Astrocyte of the spinal cord (primary cell): ENCODE data around the gene MRS2.

Source experiments
- DNase-seq: peaks from one replicate; pipeline ENCODE4 v3.0.0; 2011; ENCODE audit warnings: low read depth, low spot score
- H3K4me3 ChIP-seq: 2 replicates; pipeline ENCODE4 v1.5.1; 2011; ENCODE audit warnings: low read depth, mild to moderate bottlenecking, low read length, moderate library complexity
- CTCF ChIP-seq: IDR thresholded peaks from 2 replicates; pipeline ENCODE4 v1.5.1; 2012; ENCODE audit warnings: low read depth, mild to moderate bottlenecking, low read length, inconsistent platforms
- in situ Hi-C: cut with HindIII; loops from 2 replicates; pipeline ENCODE4 v1.10.0; 2017; ENCODE audit warnings: low sequenced_read_pairs

Gene MRS2

GRCh38 chr6:24419526-24419925, 16.8 kb downstream of the MRS2 start:
- DNase-seq: peak; percentile 29
- in situ Hi-C loops: no loop called here
- TF ChIP-seq CTCF: no peak
- no peak overlapping the region for H3K4me3 ChIP-seq

- TF ChIP-seq CTCF: no peak
- no peak for DNase-seq
- no peak overlapping the region for H3K4me3 ChIP-seq
- in situ Hi-C loops: no loop called here
Measured at GRCh38 chr6:24425091-24425490, 22.4 kb downstream of the MRS2 start.

GRCh38 chr6:24426729-24427446, 24.2 kb downstream of the MRS2 start:
- no peak overlapping the region for H3K4me3 ChIP-seq
- no peak for TF ChIP-seq CTCF
- in situ Hi-C loops: no loop called here
- DNase-seq: no peak

- H3K4me3 ChIP-seq: no peak overlapping the region
- in situ Hi-C loops: no loop called here
- peak; percentile 22 for DNase-seq
- TF ChIP-seq CTCF: no peak
Measured at GRCh38 chr6:24428615-24429014, 25.9 kb downstream of the MRS2 start.

- in situ Hi-C loops: no loop called here
- H3K4me3 ChIP-seq: no peak overlapping the region
- DNase-seq: no peak
- TF ChIP-seq CTCF: no peak
Measured at GRCh38 chr6:24429146-24429545, 26.4 kb downstream of the MRS2 start.

- no peak overlapping the region for H3K4me3 ChIP-seq
- no peak for DNase-seq
- no peak for TF ChIP-seq CTCF
- in situ Hi-C loops: no loop called here
Measured at GRCh38 chr6:24430086-24430485, 27.4 kb downstream of the MRS2 start.
